Sigmoid colon (tissue), 4 donors: ENCODE results near the gene MPZL1.

Experiments used
- EP300 ChIP-seq, 4 donors: sonication (generic); formaldehyde crosslinking; IDR thresholded peaks; one replicate each; pipeline ENCODE4 v1.6.1; 2017; ENCODE audit warnings: antibody characterized with exemption in 4 of 4
- POLR2A ChIP-seq, 2 donors: fragments of 450-650 bp; IDR thresholded peaks; one replicate each; pipeline ENCODE4 v1.6.1; 2016; ENCODE audit warnings: antibody characterized with exemption in 2 of 2, mild to moderate bottlenecking in 2 of 2, moderate library complexity in 2 of 2
- POLR2AphosphoS5 ChIP-seq, 4 donors: sonication (generic); formaldehyde crosslinking; IDR thresholded peaks; one replicate each; pipeline ENCODE4 v1.6.1; 2017; ENCODE audit warnings: antibody characterized with exemption in 4 of 4
- TF ChIP-seq, protein P1 (sequence below), 4 experiments: fragments of 450-650 bp in 3 of 4; fragments of 200-600 bp in 1 of 4; IDR thresholded peaks; one replicate each; pipeline ENCODE4 v1.5.1; 2016 to 2019; ENCODE audit warnings: antibody characterized with exemption in 4 of 4, mild to moderate bottlenecking in 3 of 4, moderate library complexity in 2 of 4

DNA sequence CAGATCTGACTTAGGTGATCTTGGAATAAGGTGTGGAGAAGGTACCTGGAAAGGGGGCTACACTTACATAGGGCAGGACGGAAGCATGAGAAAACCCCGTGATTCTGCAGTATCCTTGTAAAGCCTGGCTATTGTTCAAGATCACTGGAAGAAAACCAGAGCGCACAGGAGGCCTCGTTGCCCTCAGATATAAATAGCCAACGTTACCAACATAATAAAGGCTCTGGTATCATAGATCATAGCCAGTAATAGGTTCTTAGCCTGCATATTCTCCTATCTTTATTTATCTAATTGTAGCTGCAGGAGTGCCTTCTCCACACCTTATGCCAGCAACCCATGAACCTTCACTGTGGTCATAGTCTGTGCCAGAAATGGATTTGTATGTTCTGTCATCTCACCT lies 35.9 kb upstream of the MPZL1 start:
- TF ChIP-seq, protein P1, sequence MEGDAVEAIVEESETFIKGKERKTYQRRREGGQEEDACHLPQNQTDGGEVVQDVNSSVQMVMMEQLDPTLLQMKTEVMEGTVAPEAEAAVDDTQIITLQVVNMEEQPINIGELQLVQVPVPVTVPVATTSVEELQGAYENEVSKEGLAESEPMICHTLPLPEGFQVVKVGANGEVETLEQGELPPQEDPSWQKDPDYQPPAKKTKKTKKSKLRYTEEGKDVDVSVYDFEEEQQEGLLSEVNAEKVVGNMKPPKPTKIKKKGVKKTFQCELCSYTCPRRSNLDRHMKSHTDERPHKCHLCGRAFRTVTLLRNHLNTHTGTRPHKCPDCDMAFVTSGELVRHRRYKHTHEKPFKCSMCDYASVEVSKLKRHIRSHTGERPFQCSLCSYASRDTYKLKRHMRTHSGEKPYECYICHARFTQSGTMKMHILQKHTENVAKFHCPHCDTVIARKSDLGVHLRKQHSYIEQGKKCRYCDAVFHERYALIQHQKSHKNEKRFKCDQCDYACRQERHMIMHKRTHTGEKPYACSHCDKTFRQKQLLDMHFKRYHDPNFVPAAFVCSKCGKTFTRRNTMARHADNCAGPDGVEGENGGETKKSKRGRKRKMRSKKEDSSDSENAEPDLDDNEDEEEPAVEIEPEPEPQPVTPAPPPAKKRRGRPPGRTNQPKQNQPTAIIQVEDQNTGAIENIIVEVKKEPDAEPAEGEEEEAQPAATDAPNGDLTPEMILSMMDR (IDR thresholded peaks at IDR 0.05) = no peak
- TF ChIP-seq POLR2A (IDR thresholded peaks at IDR 0.05) = no peak
- peak in 3 of 4 donors; percentile 40 to 67 (median 58) for TF ChIP-seq POLR2AphosphoS5 (IDR thresholded peaks at IDR 0.05)
- no peak for TF ChIP-seq EP300 (IDR thresholded peaks at IDR 0.05)
